Caki2 (cell line): ENCODE measurements around the gene CYP2F1. TPM values are rescaled to one million over a fixed set of nuclear protein-coding genes. Genes with fewer than 3 reads are reported as not detected.
"Not testable (repeated sequence)": the region's sequence is repeated elsewhere in the genome, so short reads cannot be mapped to it uniquely, and the experiment has no call there.

Experiments
- DNase-seq: peaks from one replicate; pipeline ENCODE4 v3.0.0-alpha.2; 2015; ENCODE audit warnings: low read depth
- in situ Hi-C: cut with HindIII; loops from 2 replicates; pipeline ENCODE4 v1.10.0; 2016; ENCODE audit warnings: low sequenced_read_pairs, low pct_unique_long_range_greater_than_20kb, mixed read lengths
- total RNA-seq: library from RNA; depleted of rRNA; stranded (reverse); fragments of >200 nt; shearing (Covaris generic); gene quantifications from 2 replicates; pipeline ENCODE4 v1.2.3, GENCODE V29; 2014; ENCODE audit warnings: low replicate concordance

CYP2F1 gene
- total RNA-seq, 1 experiment from 2014 or later, result not detected

- in situ Hi-C loops, DNase-seq: not testable (repeated sequence)
Measured at GRCh38 chr19:41122846-41123245, 8.6 kb downstream of the CYP2F1 start.

DNA sequence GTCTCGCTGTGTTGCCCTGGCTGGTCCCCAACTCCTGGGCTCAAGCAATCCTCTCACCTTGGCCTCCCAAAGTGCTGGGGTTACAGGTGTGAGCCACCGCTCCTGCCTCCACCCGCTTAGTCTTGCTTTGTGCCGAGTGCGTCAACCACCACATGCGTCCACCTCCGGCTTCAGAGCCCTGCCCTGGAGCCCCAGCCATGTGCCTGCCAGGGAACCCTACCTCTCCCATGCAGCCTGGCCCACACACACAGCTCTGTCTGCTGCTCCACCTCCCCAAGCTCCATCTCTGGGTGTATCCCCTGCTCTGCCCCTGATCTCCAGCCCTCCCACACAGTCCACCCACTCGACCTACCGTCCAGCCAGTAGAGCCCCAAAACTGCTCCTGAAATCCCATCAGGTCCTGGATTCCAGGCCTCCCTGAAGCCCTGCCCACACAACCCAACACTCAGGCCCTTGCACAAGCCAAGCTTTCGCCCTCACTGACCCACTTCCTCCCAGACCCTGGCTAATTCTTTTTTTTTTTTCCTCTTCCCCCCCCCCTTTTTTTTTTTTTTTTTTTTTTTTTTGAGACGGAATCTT lies 9.6 kb downstream of the CYP2F1 start:
- in situ Hi-C loops, result no loop called here
- DNase-seq, result no peak

DNA sequence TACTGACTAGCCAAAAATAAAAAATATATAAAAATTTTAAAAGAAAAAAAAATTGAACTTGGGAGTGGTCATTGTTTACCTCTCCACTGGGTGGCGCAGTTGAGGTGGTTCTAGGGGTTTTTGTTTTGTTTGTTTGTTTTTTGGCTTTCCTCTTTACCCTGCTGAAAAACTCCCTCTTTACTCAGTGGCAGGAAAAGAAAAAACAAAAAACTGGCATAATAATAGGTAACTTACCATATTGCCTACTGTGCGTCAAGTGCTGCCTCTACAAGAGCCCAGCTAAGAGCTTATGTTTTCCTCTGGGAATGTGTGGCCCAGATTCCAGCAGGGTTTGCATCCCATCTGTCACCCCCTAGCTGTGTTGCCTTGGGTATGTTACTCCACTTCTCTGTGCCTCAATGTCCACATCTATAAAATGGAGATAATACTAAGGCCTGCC lies 12.6 kb downstream of the CYP2F1 start:
- in situ Hi-C loops, result not testable (repeated sequence)
- peak; percentile 35 for DNase-seq

GRCh38 chr19:41127362-41127761 lies 13.1 kb downstream of the CYP2F1 start:
- in situ Hi-C loops, DNase-seq: not testable (repeated sequence)

DNA sequence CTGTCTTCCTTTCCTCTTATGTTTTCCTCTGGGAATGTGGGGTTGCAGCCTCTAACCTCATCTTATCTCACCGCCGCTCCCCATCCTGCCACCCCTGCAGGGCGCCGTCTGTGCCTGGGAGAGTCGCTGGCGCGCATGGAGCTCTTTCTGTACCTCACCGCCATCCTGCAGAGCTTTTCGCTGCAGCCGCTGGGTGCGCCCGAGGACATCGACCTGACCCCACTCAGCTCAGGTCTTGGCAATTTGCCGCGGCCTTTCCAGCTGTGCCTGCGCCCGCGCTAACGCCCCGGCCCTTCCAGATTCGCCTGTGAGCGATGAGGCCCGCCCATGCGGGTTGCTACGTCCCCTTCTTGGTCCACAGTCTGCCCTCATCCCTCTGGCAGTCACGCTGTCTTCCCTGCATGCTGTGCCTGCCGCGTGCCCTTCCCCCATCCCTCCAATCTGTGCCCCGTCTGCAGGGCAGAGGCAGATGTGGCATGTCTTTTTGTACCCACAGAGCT lies 13.6 kb downstream of the CYP2F1 start:
- in situ Hi-C loops, result not testable (repeated sequence)

GRCh38 chr19:41128692-41129091 lies 14.5 kb downstream of the CYP2F1 start:
- DNase-seq, result no peak
- in situ Hi-C loops, result no loop called here

More for the DNA sequence above, 13.6 kb downstream of the CYP2F1 start:
- peak; percentile 87 for DNase-seq

GRCh38 chr19:41131186-41131585 lies 17.0 kb downstream of the CYP2F1 start:
- DNase-seq, result no peak
- in situ Hi-C loops, result no loop called here

- in situ Hi-C loops, result no loop called here
- no peak for DNase-seq
Measured at GRCh38 chr19:41133260-41133659, 19.0 kb downstream of the CYP2F1 start.

DNA sequence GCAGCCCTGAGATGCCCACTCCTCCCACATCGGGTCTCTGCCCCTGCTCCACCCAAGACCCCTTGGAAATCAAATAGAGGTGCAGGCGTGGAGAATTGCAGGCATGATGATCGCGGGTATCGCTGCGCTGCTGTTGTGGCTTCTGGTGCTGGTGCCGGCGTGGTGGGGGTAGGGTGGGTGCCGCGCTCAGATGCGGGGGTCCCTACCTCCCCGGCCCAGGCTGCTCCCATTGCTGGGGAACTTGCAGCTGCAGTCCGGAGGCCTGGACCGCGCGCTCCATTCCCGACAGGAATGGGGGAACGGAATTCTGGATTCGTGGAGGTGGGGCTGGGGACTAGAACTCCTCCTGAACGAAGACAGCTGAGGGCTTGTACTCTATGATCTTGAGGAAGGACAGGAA lies 20.4 kb downstream of the CYP2F1 start:
- in situ Hi-C loops, result no loop called here
- no peak for DNase-seq

- in situ Hi-C loops, result not testable (repeated sequence)
Measured at GRCh38 chr19:41135390-41136384, 21.5 kb downstream of the CYP2F1 start.

GRCh38 chr19:41136636-41137455 lies 22.6 kb downstream of the CYP2F1 start:
- DNase-seq, result no peak
- in situ Hi-C loops, result no loop called here

More at GRCh38 chr19:41135390-41136384, 21.5 kb downstream of the CYP2F1 start:
- DNase-seq, result not testable (repeated sequence)

DNA sequence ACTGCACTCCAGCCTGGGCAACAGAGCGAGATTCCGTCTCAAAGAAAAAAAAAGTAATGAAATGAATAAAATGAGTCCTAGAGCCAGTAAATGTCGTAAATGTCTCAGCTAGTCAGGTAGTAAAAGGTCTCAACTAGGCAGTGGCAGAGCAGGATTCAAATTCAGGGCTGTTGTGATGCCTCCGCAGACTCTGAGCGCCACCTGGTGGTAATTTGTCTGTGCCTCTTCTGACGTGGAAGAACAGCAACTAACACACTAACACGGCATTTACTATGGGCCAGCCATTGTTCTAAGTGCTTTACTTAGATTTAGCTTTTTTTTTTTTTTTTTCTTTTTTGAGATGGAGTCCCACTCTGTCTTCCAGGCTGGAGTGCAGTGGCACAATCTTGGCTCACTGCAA lies 30.2 kb downstream of the CYP2F1 start:
- in situ Hi-C loops, result no loop called here
- peak; percentile 43 for DNase-seq

DNA sequence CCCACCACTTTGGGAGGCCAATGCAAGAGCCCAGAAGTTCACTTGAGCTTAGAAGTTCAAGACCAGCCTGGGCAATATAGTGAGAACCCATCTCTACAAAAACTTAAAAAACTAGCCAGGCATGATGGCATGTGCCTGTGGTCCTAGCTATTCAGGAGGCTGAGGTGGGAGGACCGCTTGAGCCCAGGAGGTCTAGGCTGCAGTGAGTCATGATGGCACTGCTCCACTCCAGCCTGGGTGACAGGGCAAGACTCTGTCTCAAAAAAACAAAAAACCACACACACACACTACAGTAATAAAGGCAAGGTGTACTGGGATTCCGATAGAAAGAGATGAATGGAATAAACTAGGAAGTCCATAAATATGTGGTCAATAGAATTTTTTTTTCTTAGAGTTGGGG lies 35.6 kb downstream of the CYP2F1 start:
- in situ Hi-C loops, result no loop called here
- DNase-seq, result no peak

DNA sequence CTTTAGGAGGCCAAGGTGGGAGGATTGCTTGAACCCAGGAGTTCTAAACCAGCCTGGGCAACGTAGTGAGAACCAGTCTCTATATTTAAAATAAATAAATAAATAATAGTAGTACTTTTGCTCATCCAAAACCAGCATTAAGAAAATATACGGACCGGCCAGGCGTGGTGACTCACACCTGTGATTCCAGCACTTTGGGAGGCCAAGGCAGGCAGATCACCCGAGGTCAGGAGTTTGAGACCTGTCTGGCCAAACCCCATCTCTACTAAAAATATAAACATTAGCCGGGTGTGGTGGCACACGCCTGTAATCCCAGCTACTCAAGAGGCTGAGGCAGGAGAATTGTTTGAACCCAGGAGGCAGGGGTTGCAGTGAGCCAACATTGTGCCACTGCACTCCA lies 36.8 kb downstream of the CYP2F1 start:
- DNase-seq, in situ Hi-C loops: not testable (repeated sequence)

GRCh38 chr19:41154060-41154459 lies 39.8 kb downstream of the CYP2F1 start:
- in situ Hi-C loops, result no loop called here
- DNase-seq, result peak; percentile 48

GRCh38 chr19:41156207-41156606 lies 42.0 kb downstream of the CYP2F1 start:
- DNase-seq, result no peak
- in situ Hi-C loops, result no loop called here

GRCh38 chr19:41159881-41160280 lies 45.6 kb downstream of the CYP2F1 start:
- DNase-seq, result peak; percentile 35

GRCh38 chr19:41161903-41162302 lies 47.7 kb downstream of the CYP2F1 start:
- no peak for DNase-seq
- in situ Hi-C loops, result no loop called here

More at GRCh38 chr19:41159881-41160280, 45.6 kb downstream of the CYP2F1 start:
- in situ Hi-C loops, result no loop called here
